ENCODE data around the gene PLEKHA7.
A peak's percentile ranks its signal among the peaks of the same experiment; 100 is the strongest.

Gene PLEKHA7

DNA sequence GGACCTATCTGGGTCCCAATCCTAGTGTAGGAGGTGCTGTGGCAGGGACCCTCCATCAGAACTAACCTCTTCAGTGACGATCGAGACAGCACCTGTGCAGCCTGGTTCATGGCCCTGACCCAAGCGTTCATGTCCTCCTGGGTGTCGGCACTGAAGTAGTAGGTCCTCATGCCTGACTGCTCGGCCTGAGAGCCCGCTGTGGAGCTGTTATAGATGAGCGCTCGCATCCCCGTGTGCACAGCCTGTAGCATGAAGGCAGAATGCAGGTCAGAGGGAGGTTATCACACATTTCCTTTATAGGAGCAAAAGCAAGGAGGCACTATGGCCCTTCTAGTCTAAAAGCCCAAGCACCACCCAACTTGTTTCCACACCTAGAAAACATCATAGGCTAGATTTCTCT lies 172.7 kb downstream of the PLEKHA7 start:
- no peak for DNase-seq (ENCODE audit: low read depth in 2 of 2)

- DNase-seq (ENCODE audit: low read depth in 2 of 2), result no peak
These were observed 173.3 kb downstream of the PLEKHA7 start for GRCh38 chr11:16840951-16841350.

DNA sequence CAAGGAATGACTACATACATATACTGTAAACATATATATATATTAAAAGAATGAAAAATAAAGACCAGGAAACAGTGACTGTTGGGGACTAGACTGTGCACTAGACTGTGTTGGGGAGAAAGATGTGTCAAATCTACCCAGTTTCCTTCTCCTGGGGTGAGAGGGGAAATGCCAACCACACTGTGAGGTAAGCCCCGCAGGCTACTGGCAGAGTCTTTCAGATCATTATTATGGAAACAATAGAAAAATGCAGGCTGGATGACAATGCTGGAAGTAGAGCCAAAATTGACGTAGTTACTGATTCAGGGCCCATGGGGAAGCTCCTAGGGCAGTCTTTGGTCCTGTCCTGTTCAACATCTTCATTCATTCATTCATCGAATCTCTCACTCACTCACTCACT lies 174.4 kb downstream of the PLEKHA7 start:
- no peak for DNase-seq (ENCODE audit: low read depth in 2 of 2)

- DNase-seq (ENCODE audit: low read depth in 2 of 2), result no peak
These were observed 179.8 kb downstream of the PLEKHA7 start for GRCh38 chr11:16834384-16834783.

DNA sequence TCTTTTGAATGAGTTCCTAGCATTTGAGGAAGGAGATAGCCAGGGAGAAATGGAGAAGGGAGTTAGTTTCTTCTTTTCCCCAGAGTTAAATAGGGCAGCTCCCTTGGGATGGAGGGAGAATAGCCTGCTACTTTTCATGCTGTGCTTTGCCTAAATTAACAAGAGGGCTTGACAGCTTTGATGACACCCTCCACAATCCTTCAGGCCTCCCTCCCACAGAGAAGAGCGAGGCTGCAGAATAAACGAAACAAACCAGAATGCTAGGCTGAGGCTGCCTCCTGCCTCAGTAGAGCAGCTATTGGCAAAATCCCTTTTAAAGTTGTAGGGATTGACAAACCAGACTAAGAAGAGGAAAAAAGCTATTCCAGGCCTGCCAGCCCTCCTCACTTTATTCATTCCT lies 181.2 kb downstream of the PLEKHA7 start:
- no peak for DNase-seq (ENCODE audit: low read depth in 2 of 2)

- no peak for DNase-seq (ENCODE audit: low read depth in 2 of 2)
These were observed 182.0 kb downstream of the PLEKHA7 start for GRCh38 chr11:16832193-16832539.

- DNase-seq (ENCODE audit: low read depth in 2 of 2), result no peak
These were observed 182.7 kb downstream of the PLEKHA7 start for GRCh38 chr11:16831316-16832192.

GRCh38 chr11:16827139-16827538 lies 187.1 kb downstream of the PLEKHA7 start:
- no peak for DNase-seq (ENCODE audit: low read depth in 2 of 2)

DNA sequence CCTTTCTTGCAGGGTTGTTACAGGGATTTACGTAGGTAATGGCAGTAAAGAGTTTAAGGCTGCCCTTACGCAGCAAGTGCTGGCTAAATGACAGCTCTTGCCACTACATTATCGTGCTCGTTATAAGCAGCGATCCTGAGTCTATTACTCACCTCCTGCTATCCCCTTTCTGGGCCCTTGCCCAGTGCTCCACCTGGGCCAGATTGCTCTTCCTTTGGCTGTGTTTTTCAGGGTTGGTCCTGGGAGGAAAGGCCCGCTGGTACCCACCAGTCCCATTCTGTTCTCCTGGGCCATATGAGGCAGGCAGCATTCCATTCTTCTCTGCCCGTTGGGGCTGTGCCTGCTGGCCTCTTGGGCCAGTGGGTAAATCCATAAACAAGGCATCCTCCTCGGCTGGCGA lies 188.2 kb downstream of the PLEKHA7 start:
- DNase-seq (ENCODE audit: low read depth in 2 of 2), result no peak

- no peak for DNase-seq (ENCODE audit: low read depth in 2 of 2)
These were observed 189.1 kb downstream of the PLEKHA7 start for GRCh38 chr11:16825101-16825500.

DNA sequence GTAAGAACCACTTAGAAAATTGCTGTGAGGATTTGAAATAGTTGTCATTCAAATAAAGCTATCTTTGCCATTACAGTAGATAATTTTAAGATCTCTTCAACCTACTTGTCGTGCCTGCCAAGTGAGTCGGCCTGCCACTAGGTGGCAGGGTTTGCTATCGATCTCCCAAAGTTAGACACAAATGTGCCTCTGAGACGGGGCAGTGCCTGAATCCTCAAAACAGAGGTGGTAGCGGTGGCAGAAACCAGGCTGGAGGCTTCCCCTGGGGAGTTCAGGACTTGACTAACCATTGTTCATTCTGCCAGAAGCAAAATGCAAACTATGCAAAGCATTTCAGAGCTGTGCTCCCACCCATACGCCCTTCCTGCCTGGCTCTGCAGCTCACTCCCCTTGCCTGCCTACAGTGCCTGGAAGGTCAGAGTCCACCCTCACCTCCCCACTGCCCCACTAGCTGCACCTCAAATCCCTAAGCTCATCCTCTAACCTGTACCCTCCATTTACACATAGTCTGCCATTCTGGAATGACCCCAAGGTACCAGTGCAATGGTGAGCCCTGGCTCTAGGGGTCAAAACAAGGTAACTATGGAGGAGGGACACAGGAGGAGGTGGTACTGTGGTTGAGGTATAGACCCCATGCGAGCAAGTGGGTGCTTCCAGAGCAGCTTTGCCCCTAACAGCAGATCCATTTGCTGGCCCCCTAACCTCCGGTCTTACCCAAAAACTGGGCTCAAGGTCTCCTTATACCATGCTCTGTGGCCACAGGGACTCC lies 193.7 kb downstream of the PLEKHA7 start:
- DNase-seq (ENCODE audit: low read depth in 2 of 2), result peak; percentile 19 to 34

DNA sequence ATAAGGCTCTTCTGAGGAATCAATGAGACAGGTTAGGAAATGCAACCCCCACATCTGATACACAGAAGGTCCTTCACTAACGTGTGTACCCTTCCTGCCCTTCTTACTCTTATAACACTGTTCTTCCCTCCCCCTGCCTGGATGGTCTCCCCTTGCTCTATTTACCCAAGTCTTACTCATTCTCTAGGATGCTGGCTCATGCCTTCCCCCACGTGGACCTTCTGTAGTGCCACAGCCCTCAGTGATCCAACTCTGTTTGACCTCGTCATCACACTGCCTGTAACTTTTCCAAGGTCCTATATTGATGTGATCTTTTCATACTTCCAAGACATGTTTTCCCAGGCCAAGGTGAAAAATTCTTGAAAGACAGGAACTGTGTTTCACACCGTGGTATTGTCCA lies 195.9 kb downstream of the PLEKHA7 start:
- DNase-seq (ENCODE audit: low read depth in 2 of 2), result no peak

DNA sequence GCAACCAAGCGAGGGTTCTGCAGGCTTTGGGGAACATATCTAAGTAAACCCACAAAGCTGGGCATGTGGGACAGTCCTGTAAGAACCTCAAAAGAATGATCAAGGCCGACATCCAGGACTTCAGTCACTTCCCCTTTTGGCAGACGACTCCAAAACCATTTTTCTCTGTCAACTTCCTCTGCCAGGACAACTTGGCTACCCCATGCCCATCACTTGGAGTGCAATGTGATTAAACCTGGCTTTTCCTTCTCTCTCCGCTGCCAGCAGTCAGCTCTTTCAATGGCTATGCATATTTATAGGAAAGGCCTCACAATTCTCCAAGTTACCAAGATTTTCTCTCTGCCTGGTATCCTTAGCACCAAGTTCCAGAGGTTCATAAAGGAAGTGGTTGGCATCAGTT lies 196.9 kb downstream of the PLEKHA7 start:
- DNase-seq (ENCODE audit: low read depth in 2 of 2), result no peak

- no peak for DNase-seq (ENCODE audit: low read depth in 2 of 2)
These were observed 197.6 kb downstream of the PLEKHA7 start for GRCh38 chr11:16816358-16817270.

DNA sequence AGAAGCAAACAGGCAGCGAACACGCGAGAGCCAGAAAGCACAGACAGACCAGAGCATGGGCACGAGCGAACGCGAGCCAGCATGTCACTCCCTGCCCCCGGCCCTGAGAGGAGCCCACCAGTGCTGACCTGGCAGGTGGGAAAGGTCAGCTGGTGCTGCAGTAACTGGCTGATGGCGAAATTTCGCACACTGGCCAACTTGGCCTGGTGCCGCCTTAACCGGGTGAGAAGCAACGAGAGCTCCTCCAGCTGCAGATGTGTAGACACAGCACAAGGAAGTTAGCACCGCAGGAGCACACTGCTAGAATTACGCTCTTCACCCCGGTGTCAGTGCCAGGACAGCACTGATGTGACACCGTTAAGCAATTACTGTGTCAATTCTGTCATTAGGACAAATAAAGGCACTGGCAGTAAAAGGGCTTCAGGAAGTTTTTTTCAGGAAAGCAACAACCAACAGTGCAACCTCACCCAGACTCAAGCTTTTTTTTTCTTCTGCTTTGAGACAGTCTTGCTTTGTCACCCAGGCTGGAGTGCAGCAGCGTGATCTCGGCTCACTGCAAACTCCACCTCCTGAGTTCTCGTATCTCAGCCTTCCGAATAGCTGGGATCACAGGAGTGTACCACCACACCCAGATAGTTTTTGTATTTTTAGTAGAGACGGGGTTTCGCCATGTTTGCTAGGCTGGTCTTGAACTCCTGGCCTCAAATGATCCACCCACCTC lies 199.0 kb downstream of the PLEKHA7 start:
- DNase-seq (ENCODE audit: low read depth in 2 of 2), result no peak

GRCh38 chr11:16814410-16815046 lies 199.7 kb downstream of the PLEKHA7 start:
- DNase-seq (ENCODE audit: low read depth in 2 of 2), result no peak

DNA sequence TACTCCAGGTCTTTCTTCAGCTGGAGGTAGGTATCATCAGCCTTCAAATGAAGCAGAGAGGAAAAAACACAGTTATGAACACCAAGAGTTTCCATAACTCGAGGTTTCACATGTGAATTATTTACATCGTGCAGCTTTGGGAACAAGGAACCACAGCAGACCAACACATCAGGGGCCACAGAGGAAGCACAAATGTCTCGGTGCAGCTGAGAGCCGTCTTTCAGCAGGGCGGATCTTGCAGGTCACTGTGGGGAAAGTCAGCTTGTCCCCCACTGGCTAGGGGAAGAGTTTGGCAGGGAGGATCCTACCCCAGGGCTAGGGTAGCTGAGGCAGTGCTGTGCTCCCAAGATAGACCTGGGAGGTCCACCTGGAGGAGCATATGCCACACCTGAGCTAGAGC lies 201.1 kb downstream of the PLEKHA7 start:
- no peak for DNase-seq (ENCODE audit: low read depth in 2 of 2)

DNA sequence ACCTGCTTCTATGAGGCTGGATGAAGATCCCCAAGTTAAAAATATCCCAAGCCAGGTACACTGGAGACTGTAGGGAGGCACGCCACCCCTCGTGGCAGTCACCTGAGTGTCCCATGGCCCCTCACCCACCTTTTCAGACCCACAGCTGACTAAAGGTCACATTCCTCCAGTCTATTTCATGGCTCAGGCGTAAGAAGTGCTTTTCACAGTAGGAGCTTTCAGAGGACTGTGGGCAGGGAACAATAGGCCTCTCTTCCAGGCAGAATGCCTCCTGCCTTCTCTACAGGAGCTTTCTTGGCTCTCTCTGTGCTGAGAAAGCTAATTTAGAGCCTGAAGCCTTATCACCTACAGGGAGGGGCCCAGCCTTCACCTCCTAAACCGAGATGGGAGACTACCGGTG lies 201.9 kb downstream of the PLEKHA7 start:
- DNase-seq (ENCODE audit: low read depth in 2 of 2), result no peak

- no peak for DNase-seq (ENCODE audit: low read depth in 2 of 2)
These were observed 202.8 kb downstream of the PLEKHA7 start for GRCh38 chr11:16811136-16812020.
